HS-27A (cell line): ENCODE measurements around the gene HSPBP1.
A peak's percentile ranks its signal among the peaks of the same experiment; 100 is the strongest.
"Not testable (repeated sequence)": the region's sequence is repeated elsewhere in the genome, so short reads cannot be mapped to it uniquely, and the experiment has no call there.

Experiments
- DNase-seq: peaks from one replicate; pipeline ENCODE4 v3.0.0-alpha.2; 2012; ENCODE audit warnings: low read depth, missing footprints

HSPBP1 gene

DNA sequence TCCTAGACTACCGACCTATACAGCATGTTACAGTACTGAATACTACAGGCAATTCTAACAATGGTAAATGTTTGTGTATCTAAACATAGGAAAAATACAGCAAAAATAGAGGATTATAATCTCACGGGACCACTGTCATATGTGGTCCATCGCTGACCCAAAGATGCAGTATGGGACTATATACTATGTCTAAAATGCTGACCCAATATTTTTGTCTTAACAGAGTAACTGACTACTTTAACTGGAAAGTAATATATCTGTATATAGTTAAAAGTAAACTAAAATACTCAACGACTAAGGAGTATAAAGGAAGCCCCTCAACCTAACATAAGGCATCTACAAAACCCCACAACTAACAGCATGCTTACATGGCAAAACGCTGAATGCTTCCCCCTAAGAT, 46.9 kb downstream of the HSPBP1 start:
- DNase-seq, result no peak

DNA sequence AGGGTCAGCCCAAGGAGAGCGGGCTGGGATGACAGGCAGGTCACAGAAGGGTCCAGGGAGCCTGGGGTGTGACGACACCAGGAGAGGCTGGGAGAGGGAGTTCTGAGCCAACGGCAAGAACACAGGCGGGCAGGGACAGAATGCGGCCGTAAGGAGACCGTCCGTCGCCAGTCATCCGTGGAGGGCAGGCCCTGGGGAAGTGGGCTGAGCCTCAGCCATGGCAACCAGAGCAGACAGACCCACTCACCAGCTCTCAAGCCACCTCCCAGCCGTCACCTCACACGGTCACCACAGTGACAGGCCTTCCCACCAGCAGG, 47.7 kb downstream of the HSPBP1 start:
- DNase-seq, result no peak

DNA sequence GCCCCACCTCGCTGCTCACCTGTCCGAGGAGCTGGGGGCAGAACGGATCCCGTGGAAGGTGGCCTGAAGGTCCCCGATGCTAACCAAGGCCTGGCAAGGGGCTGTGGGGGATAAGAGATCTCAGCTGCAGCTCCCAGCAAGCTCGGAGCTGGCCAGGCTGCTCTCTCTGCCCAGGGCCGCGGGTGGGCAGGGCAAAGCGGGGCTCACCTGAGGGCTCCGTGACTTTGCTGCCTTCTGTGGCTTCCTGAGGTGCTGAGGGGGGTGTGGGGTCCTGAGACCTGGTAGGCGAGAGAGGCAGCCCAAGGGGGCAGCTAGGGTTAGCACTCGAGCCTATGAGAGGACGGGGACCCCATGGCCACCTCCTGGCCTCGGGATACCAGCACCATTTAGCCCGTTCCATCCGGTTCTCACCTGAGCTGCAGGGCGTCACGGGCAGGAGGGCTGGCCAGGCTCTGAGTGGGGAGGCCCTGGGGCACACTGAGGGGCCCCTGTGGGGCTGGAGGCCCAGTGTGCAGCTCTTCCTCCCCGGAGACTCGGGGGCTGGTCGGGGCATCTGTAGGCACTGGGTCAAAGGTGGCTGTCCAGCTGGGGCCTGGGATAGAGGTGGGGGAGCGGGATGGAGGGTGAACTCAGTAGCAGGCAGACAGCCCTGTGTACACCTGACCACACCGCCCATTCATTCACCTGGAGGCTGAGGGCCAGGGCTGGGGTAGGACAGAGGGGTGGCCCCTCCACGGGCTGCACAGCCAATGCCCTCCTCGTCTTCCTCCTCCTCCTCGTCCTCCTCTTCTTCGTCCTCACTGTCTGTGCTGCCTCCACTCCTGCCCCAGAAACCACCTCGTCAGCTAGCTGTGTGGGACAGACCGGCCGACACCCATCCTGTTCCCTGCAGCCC, 48.3 kb downstream of the HSPBP1 start:
- DNase-seq, result no peak

DNA sequence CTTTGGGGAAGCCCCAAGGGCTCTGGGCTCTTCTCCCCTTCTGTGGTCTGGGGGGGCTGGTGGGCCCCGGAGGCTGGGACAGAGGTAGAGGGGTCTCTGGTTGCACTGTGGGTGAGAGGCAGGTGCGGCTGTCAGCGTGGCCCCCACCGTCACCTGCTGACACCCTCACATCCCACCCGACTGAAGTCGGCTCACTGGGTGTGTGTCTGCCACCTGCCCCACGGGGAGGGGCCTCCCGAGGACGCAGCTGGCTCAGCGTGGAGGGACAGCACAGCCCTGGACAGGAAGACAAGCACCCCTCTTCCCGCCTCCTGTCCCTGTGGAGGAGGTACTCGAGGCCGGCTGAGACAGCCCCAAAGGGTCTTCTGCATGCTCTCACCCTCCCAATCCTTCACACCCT, 49.1 kb downstream of the HSPBP1 start:
- DNase-seq, result no peak

DNA sequence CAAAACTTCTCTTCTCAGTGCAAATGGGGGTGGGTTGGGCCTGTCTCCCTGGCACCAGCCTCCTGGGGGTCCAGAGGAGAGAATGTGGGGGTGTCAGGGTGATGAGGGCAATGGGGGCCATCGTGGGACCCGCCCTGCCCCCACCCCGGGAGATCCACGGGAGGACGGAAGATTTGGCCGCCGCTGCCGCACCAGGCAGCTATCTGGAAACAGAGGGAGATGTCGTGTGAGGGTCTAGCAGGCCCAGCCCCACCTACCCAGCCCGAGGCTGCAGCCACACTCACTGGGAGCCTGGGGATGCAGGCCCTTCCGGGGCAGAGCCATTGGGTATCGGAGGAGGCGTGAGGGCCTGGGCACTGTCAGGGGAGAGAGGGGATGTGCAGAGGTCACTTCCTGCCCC, 49.6 kb downstream of the HSPBP1 start:
- DNase-seq, result no peak

DNA sequence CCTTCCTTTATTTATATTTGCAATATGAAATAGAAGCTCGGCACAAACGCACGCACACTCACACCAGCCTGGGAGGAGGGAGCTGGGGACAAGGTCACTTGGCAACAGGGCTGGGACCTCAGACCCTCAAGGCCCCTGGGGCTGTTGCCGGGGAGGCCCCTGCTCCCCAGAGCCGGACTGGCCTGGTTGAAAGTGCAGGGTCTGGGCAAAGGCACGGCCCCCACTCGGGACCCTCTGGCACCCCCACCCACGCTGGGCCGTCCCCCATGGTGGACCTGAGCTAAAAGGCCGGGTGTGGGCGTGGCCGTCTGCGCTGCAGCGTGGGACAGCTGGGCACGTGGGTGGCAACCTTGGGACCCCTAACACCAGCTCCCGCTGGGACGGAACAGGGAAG, 50.1 kb downstream of the HSPBP1 start:
- DNase-seq, result no peak

DNA sequence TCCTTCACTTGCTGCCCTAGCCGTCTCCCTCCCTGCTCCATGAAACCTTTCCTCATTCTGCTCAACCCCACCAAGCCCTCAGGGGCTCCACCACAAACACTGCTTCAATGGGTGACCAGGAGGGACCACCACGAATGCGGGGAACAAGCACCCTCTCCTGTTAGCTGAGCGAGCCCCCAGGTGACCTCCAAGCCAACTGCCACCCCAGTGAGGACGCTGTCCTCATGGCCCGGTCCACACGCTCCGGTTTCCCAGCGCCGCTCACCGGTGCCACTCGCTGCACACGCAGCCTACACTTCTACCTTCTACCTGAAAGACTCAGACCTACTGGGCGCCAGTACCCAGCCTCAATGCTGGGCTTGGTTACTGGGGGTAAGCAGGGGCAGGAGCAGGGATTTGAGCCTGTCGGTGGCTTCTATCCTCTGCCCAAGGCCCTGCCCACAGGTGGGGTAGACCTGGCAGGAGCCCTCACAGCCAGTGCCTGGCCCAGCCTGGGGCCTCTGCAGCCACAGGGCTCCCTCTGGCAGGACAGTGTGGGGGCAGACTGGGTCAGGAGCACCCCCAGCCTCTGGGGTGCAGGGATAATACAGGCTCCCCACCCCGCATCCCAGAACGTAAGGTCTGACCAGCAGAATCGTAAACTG, 50.6 kb downstream of the HSPBP1 start:
- no peak for DNase-seq

DNA sequence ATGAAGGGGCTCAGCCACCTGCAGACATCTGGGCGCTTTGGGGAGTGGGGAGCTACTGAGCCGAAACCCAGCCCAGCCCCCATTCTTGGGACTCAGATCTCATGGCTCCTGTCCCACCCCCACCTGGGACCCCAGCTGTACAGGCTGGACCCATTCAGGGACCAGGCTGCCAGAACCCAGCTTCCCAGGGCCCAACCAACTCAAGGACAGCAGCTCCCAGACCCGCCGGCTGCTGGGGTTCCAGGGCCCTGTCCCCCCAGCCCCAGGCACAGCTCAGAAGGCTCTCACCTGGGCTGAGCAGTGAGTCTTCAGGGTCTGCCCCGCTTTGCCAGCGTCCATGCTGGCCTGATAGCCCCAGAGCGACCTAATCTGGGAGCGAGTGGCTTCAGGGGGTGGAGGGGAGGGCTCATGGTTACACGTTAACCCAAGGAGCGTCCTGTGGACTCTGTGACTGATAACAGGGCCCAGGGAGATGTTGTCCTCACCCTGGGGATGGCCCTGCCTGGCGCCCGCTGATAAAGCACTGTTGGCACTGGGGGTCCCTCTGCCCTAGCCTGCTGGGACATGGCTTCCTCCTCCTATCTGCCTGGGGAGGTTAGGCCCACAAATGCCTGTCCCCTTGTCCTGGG, 51.4 kb downstream of the HSPBP1 start, which contains the start of gene TMEM86B:
Gene TMEM86B (minus strand): TSS at position 361 of the 629 bp plus-strand sequence. CDS start 22 bp downstream, at position 339.
- DNase-seq, result no peak

DNA sequence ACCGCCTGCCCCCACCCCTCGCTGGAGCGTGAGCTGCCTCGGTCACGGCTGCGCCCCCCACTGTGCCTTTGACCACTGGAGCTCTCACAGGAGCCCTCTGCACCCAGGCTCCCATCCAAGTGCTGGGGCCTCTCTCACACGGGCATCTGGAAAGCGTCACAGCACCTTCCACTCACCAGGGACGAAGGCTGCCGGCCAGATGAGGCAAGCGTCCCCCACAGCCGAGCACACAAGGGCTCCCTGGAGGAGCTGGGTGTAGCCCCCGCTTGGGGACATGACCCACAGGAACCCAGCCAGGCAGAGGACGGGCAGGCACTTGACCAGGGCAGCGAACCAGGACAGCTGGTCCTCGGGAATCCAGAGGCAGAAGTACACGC, 51.9 kb downstream of the HSPBP1 start:
- DNase-seq, result no peak

DNA sequence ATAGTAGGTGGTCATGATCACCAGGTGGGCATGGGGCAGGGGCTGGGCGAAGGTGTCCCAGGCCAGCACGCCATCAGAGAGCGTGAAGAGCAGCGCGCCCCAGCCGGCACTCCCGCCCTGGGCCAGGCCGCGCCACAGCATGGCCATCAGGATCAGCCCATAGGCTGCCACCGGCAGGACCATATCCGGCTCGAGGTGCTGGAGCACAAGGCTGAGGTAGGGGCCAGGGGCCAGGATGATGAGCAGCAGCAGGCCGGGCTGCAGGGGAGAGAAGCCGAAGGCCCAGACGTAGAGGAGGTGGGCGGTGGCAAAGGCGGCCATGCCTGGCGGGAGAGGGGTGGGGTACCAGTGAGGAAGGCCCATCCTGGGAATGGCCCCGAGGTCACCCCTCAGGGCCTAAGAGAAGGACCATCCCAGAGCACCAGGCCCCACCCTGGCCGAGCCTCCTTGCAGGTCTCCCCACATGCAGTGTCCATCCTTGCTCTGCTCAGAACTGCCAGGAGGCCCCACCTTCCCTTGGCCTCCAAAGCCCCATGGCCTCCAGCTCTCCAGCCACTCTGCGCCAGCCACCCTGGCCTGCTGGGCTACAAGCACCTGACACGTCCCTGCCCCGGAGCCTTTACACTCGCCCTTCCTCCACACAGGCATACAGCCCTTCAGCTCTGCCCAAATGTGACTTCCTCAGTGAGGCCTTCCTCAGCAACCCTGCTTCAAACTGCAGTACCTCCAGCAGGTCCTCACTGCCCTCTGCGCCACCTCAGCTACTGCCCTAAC, 52.5 kb downstream of the HSPBP1 start:
- no peak for DNase-seq

DNA sequence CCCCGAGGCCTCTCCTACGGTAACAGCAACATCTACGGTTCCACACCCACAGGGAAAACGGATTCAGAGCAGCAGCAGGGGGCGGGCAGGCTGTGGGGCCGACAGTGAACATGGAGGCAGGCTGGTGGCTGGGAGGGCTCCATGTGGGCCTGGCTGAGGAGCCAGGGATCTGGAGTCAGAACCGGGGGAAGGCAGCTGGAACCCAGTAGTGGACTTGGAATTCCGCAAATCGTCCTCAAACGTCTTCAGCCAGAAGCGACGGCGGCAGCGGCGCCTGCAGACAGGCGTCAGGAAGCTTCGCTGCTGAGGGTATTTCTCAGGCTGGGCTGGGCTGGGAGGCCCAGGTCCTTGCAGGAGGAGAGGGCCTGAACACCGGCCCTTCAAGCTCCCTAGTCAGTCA, 53.1 kb downstream of the HSPBP1 start:
- DNase-seq, result no peak

DNA sequence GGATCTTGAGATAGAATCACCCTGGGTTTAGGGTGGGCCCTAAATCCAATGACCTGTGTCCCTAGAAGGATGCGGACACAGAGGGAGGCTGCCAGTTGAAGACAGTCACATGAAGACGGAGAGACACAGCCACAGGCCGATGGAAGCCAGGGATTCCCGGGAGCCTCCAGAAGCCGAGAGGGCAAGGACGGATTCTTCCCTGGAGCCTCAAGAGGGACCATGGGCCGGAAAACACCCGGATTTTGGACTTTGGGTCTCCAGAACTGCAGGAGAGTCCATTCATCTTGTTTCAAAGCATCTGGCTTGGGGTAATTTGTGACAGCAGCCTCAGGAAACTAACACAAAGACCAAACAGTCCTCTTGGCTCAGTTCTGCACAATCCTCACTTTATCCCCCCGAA, 53.6 kb downstream of the HSPBP1 start:
- DNase-seq, result no peak

DNA sequence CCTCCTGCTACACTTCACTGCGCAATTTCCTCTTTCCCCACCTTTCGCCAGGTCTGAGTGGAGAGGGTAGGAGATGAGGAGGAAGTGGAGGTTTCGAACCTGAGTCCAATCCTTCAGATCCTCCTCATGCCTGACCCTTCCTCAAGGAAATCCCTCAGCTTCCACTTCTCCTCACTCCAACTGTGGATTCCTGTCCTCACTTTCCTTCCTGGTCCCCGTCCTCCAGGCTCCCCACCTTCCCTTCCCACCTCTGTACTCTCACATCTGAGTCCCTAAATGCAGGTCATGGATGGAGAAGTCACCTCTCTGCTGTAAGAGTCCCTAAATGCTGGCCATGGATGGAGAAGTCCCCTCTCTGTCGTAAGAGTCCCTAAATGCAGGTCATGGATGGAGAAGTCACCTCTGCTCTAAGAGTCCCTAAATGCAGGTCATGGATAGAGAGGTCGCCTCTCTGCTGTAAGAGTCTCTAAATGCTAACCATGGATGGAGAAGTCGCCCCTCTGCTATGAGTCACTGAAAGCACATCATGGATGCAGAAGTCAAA, 54.4 kb downstream of the HSPBP1 start:
- DNase-seq, result no peak

DNA sequence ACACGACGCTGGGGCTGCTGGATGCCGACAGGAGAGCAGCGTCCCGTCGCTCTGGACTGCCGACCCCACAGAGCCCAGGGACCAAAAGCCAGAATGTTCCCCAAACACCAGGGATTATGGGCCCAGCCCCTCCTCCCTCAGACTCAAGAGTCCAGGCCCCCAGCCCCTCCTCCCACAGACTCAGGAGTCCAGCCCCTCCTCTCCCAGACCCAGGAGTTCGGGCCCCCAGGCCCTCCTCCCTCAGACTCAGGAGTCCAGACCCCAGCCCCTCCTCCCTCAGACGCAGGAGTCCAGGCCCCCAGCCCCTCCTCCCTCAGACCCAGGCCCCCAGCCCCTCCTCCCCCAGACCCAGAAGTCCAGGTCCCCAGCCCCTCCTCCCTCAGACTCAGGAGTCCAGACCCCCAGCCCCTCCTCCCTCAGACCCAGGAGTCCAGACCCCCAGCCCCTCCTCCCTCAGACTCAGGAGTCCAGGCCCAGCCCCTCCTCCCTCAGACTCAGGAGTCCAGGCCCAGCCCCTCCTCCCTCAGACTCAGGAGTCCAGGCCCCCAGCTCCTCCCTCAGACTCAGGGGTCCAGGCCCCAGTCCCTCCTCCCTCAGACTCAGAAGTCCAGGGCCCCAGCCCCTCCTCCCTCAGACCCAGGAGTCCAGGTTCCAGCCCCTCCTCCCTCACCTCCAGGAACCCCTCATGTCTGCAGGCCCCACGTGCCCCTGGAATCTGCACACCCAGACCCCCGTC, 55.1 kb downstream of the HSPBP1 start:
- not testable (repeated sequence) for DNase-seq

DNA sequence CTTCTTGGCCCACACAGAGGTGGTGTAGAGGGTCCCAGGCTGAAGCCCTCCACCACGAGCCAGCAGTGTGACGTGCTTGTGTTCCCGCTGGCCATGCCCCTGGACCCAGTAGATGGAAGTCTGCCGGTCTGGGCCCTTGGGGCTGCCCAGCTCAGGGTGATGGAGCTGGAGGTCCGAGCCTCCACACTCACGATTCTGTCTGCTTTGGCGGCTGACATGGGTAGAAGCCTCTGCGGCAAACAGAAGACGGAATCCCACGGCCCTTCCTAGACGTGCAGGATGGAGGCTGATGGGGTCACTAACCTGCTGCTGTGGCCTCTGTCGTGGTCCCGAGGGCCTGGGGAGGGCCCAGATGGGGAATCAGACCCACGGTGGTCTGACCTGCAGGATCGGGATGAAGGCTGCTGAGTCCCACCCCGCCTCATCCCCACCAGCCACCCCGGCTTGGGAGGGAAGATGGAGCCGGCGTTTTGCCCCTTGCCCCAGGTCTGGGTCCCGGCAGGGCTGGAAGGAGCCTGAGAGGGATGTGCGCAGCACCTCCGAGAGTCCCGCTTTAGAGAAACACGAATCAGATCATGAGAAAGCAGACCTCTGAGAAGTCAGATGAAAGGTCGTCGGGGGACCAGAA, 55.8 kb downstream of the HSPBP1 start:
- DNase-seq, result no peak

DNA sequence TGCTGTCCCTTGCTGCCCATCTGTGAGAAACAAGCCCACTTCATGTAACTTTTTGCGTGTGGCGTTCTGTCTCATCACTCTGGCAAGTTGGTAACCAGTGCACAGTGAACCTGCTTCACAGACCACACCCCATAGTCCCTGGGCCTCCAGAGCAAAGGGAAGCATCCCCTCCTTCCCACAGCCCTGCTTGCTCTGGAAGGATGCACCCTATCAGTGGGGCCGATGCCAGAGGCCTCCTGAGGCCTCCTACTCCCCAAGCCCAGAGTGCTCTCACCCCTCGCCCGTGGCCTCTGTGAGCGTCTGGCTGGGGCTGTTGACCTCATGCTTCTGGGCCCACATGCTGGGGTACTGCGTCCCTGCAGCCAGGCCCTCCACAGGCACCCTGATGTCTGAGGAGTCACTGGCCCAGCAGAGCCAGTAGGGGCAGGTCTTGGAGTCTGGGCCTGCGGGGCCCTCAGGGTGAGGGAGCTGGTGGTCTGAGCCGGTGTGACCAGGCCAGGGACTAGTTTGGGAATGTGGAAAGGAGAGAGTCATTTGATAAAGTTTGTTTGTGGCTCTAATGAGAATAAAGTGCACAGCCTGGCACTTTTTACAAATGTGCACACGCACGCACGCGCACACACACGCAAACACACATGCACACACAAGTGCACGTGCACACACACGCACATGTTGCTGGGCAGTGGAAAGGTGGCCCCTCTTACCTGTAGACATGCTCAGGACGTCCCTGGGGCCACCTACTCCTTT, 56.4 kb downstream of the HSPBP1 start:
- DNase-seq, result no peak

DNA sequence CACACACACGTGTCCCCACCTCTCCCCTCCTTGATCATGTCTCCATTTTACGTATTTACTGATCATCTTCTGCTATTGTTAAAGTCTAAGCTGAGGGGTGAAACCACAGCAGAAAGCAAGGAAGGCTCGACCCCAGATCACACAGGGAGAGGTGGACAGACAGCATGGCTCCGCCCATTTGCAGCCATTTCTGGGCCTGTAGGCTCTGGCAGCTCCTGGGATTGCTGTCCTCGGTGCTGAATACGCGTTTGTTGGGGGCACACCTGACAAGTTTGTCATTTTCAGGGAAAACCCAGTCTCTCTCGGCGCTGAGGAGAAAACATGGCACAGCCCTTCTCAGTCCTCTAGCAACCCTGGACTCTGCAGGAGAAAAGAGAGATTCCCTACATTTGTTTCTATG, 59.4 kb downstream of the HSPBP1 start:
- DNase-seq, result no peak

DNA sequence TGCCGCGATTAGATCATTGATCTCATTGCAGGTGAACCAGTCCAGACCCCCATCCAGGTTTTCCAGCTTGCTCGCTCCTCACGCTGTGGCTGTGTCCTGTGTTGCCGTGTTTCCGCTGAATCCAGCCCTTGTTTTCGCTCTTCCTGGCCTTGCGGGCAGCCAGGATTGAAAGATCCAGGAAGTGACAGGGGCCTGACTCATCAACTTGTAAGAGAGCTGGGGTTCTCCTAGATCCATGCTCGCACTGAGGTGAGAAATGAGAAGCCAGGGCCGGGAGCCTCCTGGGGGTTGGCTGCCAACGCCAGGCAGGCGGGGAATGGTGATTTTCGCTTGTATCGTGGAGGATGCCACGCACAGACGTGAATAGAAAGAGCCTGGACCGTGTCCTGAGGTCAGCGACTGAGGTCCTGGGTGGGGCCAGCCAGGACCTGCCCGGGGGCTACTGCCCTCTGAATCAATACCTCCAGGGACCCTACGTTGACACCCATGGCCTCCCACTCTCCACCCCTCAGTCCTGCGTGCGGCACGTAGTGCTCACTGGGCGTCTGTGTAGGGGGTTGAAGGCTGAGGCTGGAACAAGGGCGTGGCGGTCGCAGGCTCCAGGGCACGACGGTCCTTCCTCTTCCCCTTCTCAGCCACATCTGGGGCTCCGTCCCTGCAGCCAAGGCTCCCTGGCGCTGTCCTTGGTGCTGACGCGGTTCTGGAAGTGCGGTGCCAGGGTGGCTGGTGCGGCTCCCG, 63.3 kb downstream of the HSPBP1 start:
- peak; percentile 99 for DNase-seq

DNA sequence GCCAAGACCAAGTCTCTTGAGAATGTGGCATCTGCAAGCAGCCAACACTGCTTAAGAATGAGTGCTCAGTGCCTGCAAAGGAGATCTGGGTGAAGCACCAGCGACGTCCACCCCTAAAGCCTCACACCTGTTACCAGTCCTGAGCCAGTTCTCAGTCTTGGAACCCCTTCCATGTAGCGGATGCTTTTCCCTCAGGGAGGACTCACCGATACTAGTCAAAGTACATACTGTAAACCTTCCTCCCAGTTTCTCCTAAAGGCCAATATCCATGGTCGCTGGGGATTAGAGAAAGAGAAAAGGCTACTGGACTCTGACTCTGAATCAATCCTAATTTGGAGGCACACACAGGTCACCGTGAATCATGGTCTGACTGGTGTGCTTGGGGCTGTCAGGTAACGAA, 66.4 kb downstream of the HSPBP1 start:
- no peak for DNase-seq

DNA sequence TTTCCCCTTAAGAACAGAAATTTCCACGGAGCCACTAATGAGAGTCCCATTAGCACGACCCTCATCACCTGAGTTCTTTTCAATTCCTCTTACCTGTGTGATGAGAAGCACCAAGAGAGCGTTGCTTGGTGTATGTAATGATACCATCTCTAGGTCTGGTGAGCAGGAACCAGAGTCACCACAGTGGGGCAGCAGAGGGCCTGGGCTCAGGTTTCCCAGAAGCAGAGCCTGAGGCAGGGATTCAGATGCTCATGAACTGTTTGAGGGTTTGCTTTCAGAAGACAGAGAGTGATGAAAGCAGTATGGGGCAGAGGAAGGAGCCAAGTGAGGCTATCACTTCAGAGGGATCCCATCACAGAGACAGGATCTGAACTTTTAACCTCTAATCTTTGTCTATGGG, 67.5 kb downstream of the HSPBP1 start:
- DNase-seq, result no peak
